HepG2 (cell line): Measurements from ENCODE around the gene TSPAN2. TPM values are rescaled to one million over a fixed set of nuclear protein-coding genes. Genes with fewer than 3 reads are reported as not detected.

Source experiments
- ATAC-seq: fragments of 200-7000 bp; cut with Tn5 transposase; 3 replicates; pipeline ENCODE4 v1.9.1; 2020; ENCODE audit warnings: mild to moderate bottlenecking, moderate library complexity
- BruUV-seq: library from RNA; stranded (reverse); fragments of 400-500 nt; replicated peaks from 2 replicates; lab custom pipeline; 2021; lab: Mats Ljungman, UMichigan
- CTCF ChIA-PET: fragments of 300-600 bp; formaldehyde crosslinking; extraction: SDS; loops from one replicate; lab custom pipeline; 2021; ENCODE audit warnings: low total read pairs, inconsistent platforms, low intra/inter-chr PET ratio; lab: Yijun Ruan, JAX
- POLR2A ChIA-PET: fragments of 350-600 bp; sonication (Branson Sonifier 250); formaldehyde crosslinking; loops from one replicate; lab custom pipeline; 2020; ENCODE audit warnings: antibody characterized with exemption, inconsistent platforms; lab: Yijun Ruan, JAX
- DNase-seq: peaks from one replicate; pipeline ENCODE4 v3.0.0-alpha.2; 2015; ENCODE audit warnings: low spot score
- FAIRE-seq: peaks from 3 replicates; lab custom pipeline; 2011; peaks lifted over from hg19 to GRCh38; lab: Jason Lieb, UNC
- H2AFZ ChIP-seq: one replicate; pipeline ENCODE4 v1.6.1; 2011; ENCODE audit warnings: low read length, inconsistent platforms
- H3K27ac ChIP-seq: fragments of 300-600 bp; 3 replicates; pipeline ENCODE4 v1.8.0; 2011; ENCODE audit warnings: mixed run types, mild to moderate bottlenecking, mixed read lengths, low read length, inconsistent platforms; ENCODE audit not compliant: insufficient read depth; ENCODE audit errors: extremely low read length
- H3K27me3 ChIP-seq, 2 experiments: fragments of 200-600 bp in 1 of 2; 2 replicates in 1 of 2; 3 replicates in 1 of 2; pipeline versions ENCODE4 v1.6.0 to v1.8.0; 2011; ENCODE audit warnings: low read length in 2 of 2, mild to moderate bottlenecking in 2 of 2, moderate library complexity in 2 of 2, inconsistent platforms in 1 of 2; ENCODE audit not compliant: insufficient read depth in 2 of 2, control insufficient read depth in 1 of 2
- H3K36me3 ChIP-seq, 2 experiments: fragments of 200-600 bp in 1 of 2; replicated peaks in 1 of 2; 2 replicates in 1 of 2; 3 replicates in 1 of 2; pipeline versions ENCODE4 v1.5.1 to v1.8.0; 2011; ENCODE audit warnings: low read length in 2 of 2, inconsistent platforms in 1 of 2; ENCODE audit not compliant: insufficient read depth in 2 of 2, control insufficient read depth in 1 of 2
- H3K4me1 ChIP-seq: 2 replicates; pipeline ENCODE4 v1.5.1; 2012; ENCODE audit warnings: low read length, inconsistent platforms; ENCODE audit not compliant: insufficient read depth
- H3K4me2 ChIP-seq: 2 replicates; pipeline ENCODE4 v1.6.0; 2011; ENCODE audit warnings: low read depth, low read length, inconsistent platforms
- H3K4me3 ChIP-seq, 3 experiments: fragments of 200-600 bp in 1 of 3; sonication (generic), shearing (Covaris generic) in 1 of 3; replicated peaks in 1 of 3; 2 replicates each; pipeline ENCODE4 v1.5.1; 2011 to 2016; ENCODE audit warnings: low read length in 3 of 3, inconsistent platforms in 2 of 3, low read depth in 2 of 3, mild to moderate bottlenecking in 2 of 3, control low read depth in 1 of 3, mixed read lengths in 1 of 3; ENCODE audit not compliant: insufficient read depth in 1 of 3
- H3K79me2 ChIP-seq: one replicate; pipeline ENCODE4 v1.6.1; 2011; ENCODE audit warnings: low read length, inconsistent platforms; ENCODE audit not compliant: insufficient read depth
- H3K9ac ChIP-seq: 2 replicates; pipeline ENCODE4 v1.6.0; 2011; ENCODE audit warnings: mild to moderate bottlenecking, low read depth, low read length, inconsistent platforms; ENCODE audit not compliant: insufficient read depth
- H3K9me3 ChIP-seq: 2 replicates; pipeline ENCODE4 v1.5.1; 2012; ENCODE audit warnings: mild to moderate bottlenecking, low read length
- H4K20me1 ChIP-seq: 2 replicates; pipeline ENCODE4 v1.6.0; 2011; ENCODE audit warnings: inconsistent platforms, mild to moderate bottlenecking, low read length, moderate library complexity; ENCODE audit not compliant: insufficient read depth
- GLMP ChIP-seq: sonication (generic); formaldehyde crosslinking; IDR thresholded peaks from 2 replicates; pipeline ENCODE4 v1.9.0; 2021; ENCODE audit warnings: missing genetic modification reagents, mild to moderate bottlenecking, borderline replicate concordance
- MEF2D ChIP-seq: sonication (generic); formaldehyde crosslinking; IDR thresholded peaks from 2 replicates; pipeline ENCODE4 v1.5.1; 2020; ENCODE audit warnings: mild to moderate bottlenecking, missing genetic modification reagents
- MXD4 ChIP-seq: IDR thresholded peaks from 2 replicates; pipeline ENCODE4 v1.6.1; 2016; ENCODE audit warnings: mild to moderate bottlenecking, missing biosample characterization, missing genetic modification reagents
- NCOA1 ChIP-seq: sonication (generic); formaldehyde crosslinking; IDR thresholded peaks from 2 replicates; pipeline ENCODE4 v1.9.0; 2021; ENCODE audit warnings: missing genetic modification reagents
- NR2F6 ChIP-seq, 2 experiments: IDR thresholded peaks; 2 replicates each; pipeline ENCODE4 v1.6.1; 2016; ENCODE audit warnings: antibody characterized with exemption in 1 of 2, mild to moderate bottlenecking in 1 of 2
- RBM22 ChIP-seq: fragments of 200-400 bp; formaldehyde crosslinking; optimal IDR thresholded peaks from 2 replicates; pipeline ENCODE3; 2017; ENCODE audit warnings: mild to moderate bottlenecking, low read length, moderate library complexity
- SOX13 ChIP-seq, 3 experiments: fragments of 450-650 bp in 1 of 3; sonication (generic) in 1 of 3; formaldehyde crosslinking in 1 of 3; IDR thresholded peaks in 2 of 3; conservative IDR thresholded peaks in 1 of 3; 2 replicates each; pipeline versions ENCODE4 v1.5.0 to v1.6.1; 2016 to 2020; ENCODE audit warnings: antibody characterized with exemption in 1 of 3, mild to moderate bottlenecking in 1 of 3, missing compliant biosample characterization in 1 of 3, missing genetic modification reagents in 1 of 3, moderate library complexity in 1 of 3
- TBL1XR1 ChIP-seq: fragments of 150-350 bp; IDR thresholded peaks from 2 replicates; pipeline ENCODE4 v1.6.1; 2014; ENCODE audit warnings: borderline replicate concordance, low read length; ENCODE audit not compliant: partially characterized antibody
- YEATS2 ChIP-seq: sonication (generic); formaldehyde crosslinking; IDR thresholded peaks from 2 replicates; pipeline ENCODE4 v1.4.0; 2020; ENCODE audit warnings: missing genetic modification reagents, borderline replicate concordance
- ZBTB44 ChIP-seq: sonication (generic); formaldehyde crosslinking; IDR thresholded peaks from 2 replicates; pipeline ENCODE4 v1.4.0; 2020; ENCODE audit warnings: missing genetic modification reagents
- ZMYM4 ChIP-seq: sonication (generic); formaldehyde crosslinking; IDR thresholded peaks from 2 replicates; pipeline ENCODE4 v1.8.1; 2023; ENCODE audit warnings: mild to moderate bottlenecking, missing genetic modification reagents
- ZNF20 ChIP-seq: sonication (generic); formaldehyde crosslinking; IDR thresholded peaks from 2 replicates; pipeline ENCODE4 v1.4.0; 2020; ENCODE audit warnings: mild to moderate bottlenecking, moderate library complexity, missing genetic modification reagents
- ZNF282 ChIP-seq: fragments of 450-650 bp; IDR thresholded peaks from 2 replicates; pipeline ENCODE4 v1.6.1; 2018; ENCODE audit not compliant: partially characterized antibody
- ZNF556 ChIP-seq: sonication (generic); formaldehyde crosslinking; IDR thresholded peaks from 2 replicates; pipeline ENCODE4 v1.4.0; 2020; ENCODE audit warnings: mild to moderate bottlenecking, missing genetic modification reagents, borderline replicate concordance
- ZNF580 ChIP-seq: IDR thresholded peaks from 2 replicates; pipeline ENCODE4 v1.6.1; 2016; ENCODE audit warnings: low read depth, borderline replicate concordance
- WGBS: methylation state at CpG from one replicate; pipeline ENCODE4 v1.1.6; 2017; ENCODE audit warnings: low lambda C conversion rate; 5-methylcytosine and 5-hydroxymethylcytosine counted together
- in situ Hi-C: cut with HindIII; loops from 2 replicates; pipeline ENCODE4 v1.10.0; 2017; ENCODE audit warnings: low pct_unique_long_range_greater_than_20kb; ENCODE audit not compliant: extremely low pct_ligation_motif_present
- intact Hi-C: fragments of 100-400 bp; cut with micrococcal nuclease; formaldehyde crosslinking; loops from one replicate; pipeline ENCODE4 v1.10.0; 2022; ENCODE audit not compliant: unreplicated experiment
- polyA plus RNA-seq, 8 experiments: library from polyadenylated mRNA; depleted of rRNA in 3 of 8; stranded (reverse) in 7 of 8; unstranded in 1 of 8; fragments of >200 nt; fragmentation: Illumina TruSeq in 4 of 8; extraction: Trizol in 4 of 8; gene quantifications; 2 replicates each; pipeline versions ENCODE4 v1.2.1 to v1.2.3, GENCODE V29; 2011 to 2016; ENCODE audit warnings: low read depth in 4 of 8, missing spikeins in 1 of 8, mixed read lengths in 1 of 8; ENCODE audit not compliant: insufficient read depth in 1 of 8
- total RNA-seq, 5 experiments: library from RNA; depleted of rRNA; stranded (reverse); fragments of >200 nt; fragmentation: Illumina TruSeq; extraction: Trizol; gene quantifications; 2 replicates each; pipeline ENCODE4 v1.2.3, GENCODE V29; 2016; ENCODE audit warnings: low read depth in 1 of 5

Gene TSPAN2
- total and polyA plus RNA-seq, 2 of the 13 experiments (the other 11 are each of a cell fraction or from before 2014, with no cell fraction given): not detected

GRCh38 chr1:115126516-115126915 lies 37.2 kb upstream of the TSPAN2 start:
- ATAC-seq (no peak), FAIRE-seq (no peak), DNase-seq (no peak)
- H3K79me2 ChIP-seq: no peaks in the 10 kb centered on the region
- H3K4me1 ChIP-seq: no peaks in the 10 kb centered on the region
- no peaks in the 10 kb centered on the region for H3K36me3 ChIP-seq
- no peak overlapping the region for H3K4me3 ChIP-seq
- BruUV-seq: no TSS peak
- ChIA-PET CTCF (no interaction called here), POLR2A (no interaction called here)
- no peak overlapping the region for H3K9ac ChIP-seq
- no peaks in the 10 kb centered on the region for H4K20me1 ChIP-seq
- no peak overlapping the region for H3K4me2 ChIP-seq
- WGBS: 0% methylated on average over 2 of the region's 2 CpGs
- intact Hi-C loops (no loop called here), in situ Hi-C loops (no loop called here)
- H3K9me3 ChIP-seq: 0 out of 2 replicates have a peak, but pooled peaks cover 4% of the 10 kb centered on the region
- no peaks in the 10 kb centered on the region for H3K27me3 ChIP-seq
- no peak overlapping the region for H3K27ac ChIP-seq
- TF ChIP-seq ZNF20 (CRISPR knock-in tag): no peak
- TF ChIP-seq NR2F6 (IDR thresholded peaks at IDR 0.05): no peak
- no peak for TF ChIP-seq NR2F6 (CRISPR knock-in tag; IDR thresholded peaks at IDR 0.05)
- H2AFZ ChIP-seq: no peak overlapping the region

- ATAC-seq (no peak), FAIRE-seq (no peak), DNase-seq (no peak)
- no peak overlapping the region for H3K4me3 ChIP-seq
- H3K27me3 ChIP-seq: no peaks in the 10 kb centered on the region
- no peak overlapping the region for H3K27ac ChIP-seq
- in situ Hi-C loops (no loop called here), intact Hi-C loops (no loop called here)
- H3K4me1 ChIP-seq: no peaks in the 10 kb centered on the region
- WGBS: 2% methylated on average over 3 of the region's 3 CpGs
- peaks cover 4% of the 10 kb centered on the region; the same call in 1 of the 2 replicates for H3K9me3 ChIP-seq
- H4K20me1 ChIP-seq: no peaks in the 10 kb centered on the region
- no peak overlapping the region for H3K4me2 ChIP-seq
- no peaks in the 10 kb centered on the region for H3K36me3 ChIP-seq
- ChIA-PET CTCF (no interaction called here), POLR2A (no interaction called here)
- no TSS peak for BruUV-seq
- H3K9ac ChIP-seq: no peak overlapping the region
- no peak overlapping the region for H2AFZ ChIP-seq
- no peaks in the 10 kb centered on the region for H3K79me2 ChIP-seq
- TF ChIP-seq ZBTB44 (CRISPR knock-in tag): no peak
- no peak for TF ChIP-seq NCOA1 (CRISPR knock-in tag)
- TF ChIP-seq ZMYM4 (CRISPR knock-in tag): no peak
- TF ChIP-seq MEF2D (CRISPR knock-in tag): no peak
- no peak for TF ChIP-seq MXD4
- TF ChIP-seq YEATS2 (CRISPR knock-in tag): no peak
- TF ChIP-seq RBM22: no peak
- TF ChIP-seq TBL1XR1: no peak
- TF ChIP-seq ZNF556 (CRISPR knock-in tag): no peak
- no peak for TF ChIP-seq ZNF282
- no peak for TF ChIP-seq GLMP (CRISPR knock-in tag)
- TF ChIP-seq ZNF580: no peak
- no peak for TF ChIP-seq SOX13 (IDR thresholded peaks at IDR 0.05)
- no peak for TF ChIP-seq SOX13 (CRISPR knock-in tag; conservative IDR thresholded peaks at IDR 0.05 in 1 of 2, IDR thresholded peaks at IDR 0.05 in 1 of 2)
These were observed 33.8 kb upstream of the TSPAN2 start for GRCh38 chr1:115123116-115123515.
